ENCODE results near the gene C1orf226. TPM values are rescaled to one million over a fixed set of nuclear protein-coding genes. Genes with fewer than 3 reads are reported as not detected.

Gene C1orf226
- total and polyA plus RNA-seq, 9 of the 15 experiments (the other 6 are each of a cell fraction or from before 2014, with no cell fraction given), result 0.10 to 1.4 (median 0.47) TPM

- TF ChIP-seq BHLHE40 (IDR thresholded peaks at IDR 0.05; ENCODE audit: low read length), result peak; percentile 87
- no peak for TF ChIP-seq ZC3H11A (IDR thresholded peaks at IDR 0.05; ENCODE audit: low read depth, low read length)
- TF ChIP-seq RBBP5 (IDR thresholded peaks at IDR 0.05; ENCODE audit: borderline replicate concordance, insufficient read depth, low read length, poor library complexity, severe bottlenecking), result no peak
- peak; percentile 72 for TF ChIP-seq HDAC3 (IDR thresholded peaks at IDR 0.05; ENCODE audit: borderline replicate concordance, partially characterized antibody)
- TF ChIP-seq GATA2 (CRISPR knock-in tag; IDR thresholded peaks at IDR 0.05), result peak; percentile 98
- no peak for TF ChIP-seq ZSCAN32 (CRISPR knock-in tag; IDR thresholded peaks at IDR 0.05)
- TF ChIP-seq HNRNPLL (IDR thresholded peaks at IDR 0.05; ENCODE audit: low read depth, low read length, poor library complexity, severe bottlenecking), result no peak
- peak; percentile 80 for TF ChIP-seq MTA1 (IDR thresholded peaks at IDR 0.05; ENCODE audit: borderline replicate concordance)
- no peak for TF ChIP-seq SP2 (IDR thresholded peaks at IDR 0.05; ENCODE audit: extremely low read depth, low read depth, low read length, poor library complexity, severe bottlenecking)
- TF ChIP-seq MCM3 (IDR thresholded peaks at IDR 0.05), result no peak
- no peak for TF ChIP-seq NR2F6 (CRISPR knock-in tag; IDR thresholded peaks at IDR 0.05)
- no peak for TF ChIP-seq PHF8 (IDR thresholded peaks at IDR 0.05; ENCODE audit: borderline replicate concordance, low read length)
- no peak for TF ChIP-seq FUS (optimal IDR thresholded peaks at IDR 0.05; ENCODE audit: low read depth, low read length)
- TF ChIP-seq PHF21A (IDR thresholded peaks at IDR 0.05; ENCODE audit: borderline replicate concordance, low read depth), result no peak
- no peak for TF ChIP-seq NUFIP1 (IDR thresholded peaks at IDR 0.05; ENCODE audit: partially characterized antibody)
- no peak for TF ChIP-seq FOXP4 (CRISPR knock-in tag; IDR thresholded peaks at IDR 0.05; ENCODE audit: borderline replicate concordance)
- no peak for TF ChIP-seq HNRNPH1 (optimal IDR thresholded peaks at IDR 0.05; ENCODE audit: low read depth, low read length)
- peak; percentile 91 for TF ChIP-seq SOX6 (IDR thresholded peaks at IDR 0.05)
- TF ChIP-seq PKNOX1 (IDR thresholded peaks at IDR 0.05), result no peak
- TF ChIP-seq ZNF707 (CRISPR knock-in tag; conservative IDR thresholded peaks at IDR 0.05), result no peak
- TF ChIP-seq ARID3A (IDR thresholded peaks at IDR 0.05; ENCODE audit: borderline replicate concordance, low read depth, low read length), result no peak
- no peak for TF ChIP-seq PHB (CRISPR knock-in tag; IDR thresholded peaks at IDR 0.05)
- no peak for TF ChIP-seq FIP1L1 (IDR thresholded peaks at IDR 0.05; ENCODE audit: low read depth, low read length, poor library complexity, severe bottlenecking)
- peak; percentile 67; the same call in 1 of the 2 replicates for TF ChIP-seq MEF2A (IDR thresholded peaks at IDR 0.05; ENCODE audit: control insufficient read depth, low read depth, low read length)
Observed at GRCh38 chr1:162372159-162373071, 9.1 kb upstream of the C1orf226 start (continued).
